RWPE1 (cell line): ENCODE results near the gene CYGB.

Experiments used
- CTCF ChIA-PET: fragments of 350-600 bp; sonication (Branson Sonifier 250); formaldehyde crosslinking; extraction: SDS; loops from one replicate; lab custom pipeline; 2021; lab: Yijun Ruan, JAX
- POLR2A ChIA-PET: fragments of 400-600 bp; formaldehyde crosslinking; extraction: SDS; loops from one replicate; lab custom pipeline; 2020; ENCODE audit warnings: antibody characterized with exemption; ENCODE audit not compliant: low non-redundant PET; lab: Yijun Ruan, JAX
- DNase-seq: peaks from one replicate; pipeline ENCODE4 v3.0.0; 2012; ENCODE audit warnings: low spot score
- H3K27ac ChIP-seq: fragments of 450-650 bp; 2 replicates; pipeline ENCODE4 v1.5.1; 2017
- CTCF ChIP-seq: fragments of 450-650 bp; conservative IDR thresholded peaks from 2 replicates; pipeline ENCODE4 v1.5.1; 2017; ENCODE audit warnings: low read depth, mild to moderate bottlenecking

The CYGB gene

GRCh38 chr17:76506408-76507345 is 30.8 kb downstream of the CYGB start:
- ChIA-PET CTCF (interaction anchor here (0.7 to 3.8 kb wide), 11 partner anchors 17 to 141 kb away, joined by 3 to 28 read pairs (median 5); partner anchors contain the start of gene AANAT), POLR2A (no interaction called here)
- H3K27ac ChIP-seq = no peak overlapping the region
- peak; percentile 81 for DNase-seq
- peak; percentile 91 for TF ChIP-seq CTCF

GRCh38 chr17:76504117-76504516 is 33.4 kb downstream of the CYGB start:
- POLR2A ChIA-PET = no interaction called here
- no peak for DNase-seq
- CTCF ChIA-PET = interaction anchor here (0.6 kb wide), 1 partner anchor 96 kb away, joined by 3 read pairs; no protein-coding TSS in a partner anchor
- no peak for TF ChIP-seq CTCF
- H3K27ac ChIP-seq = no peak overlapping the region

GRCh38 chr17:76502341-76503211 is 34.9 kb downstream of the CYGB start:
- ChIA-PET POLR2A (interaction anchor here (0.5 to 1.0 kb wide), 3 partner anchors 35 to 239 kb away, joined by 3 to 9 read pairs (median 7); partner anchors contain the start of gene AANAT), CTCF (interaction anchor here (1.1 to 1.9 kb wide), 2 partner anchors 44 to 104 kb away, joined by 4 to 8 read pairs; no protein-coding TSS in a partner anchor)
- H3K27ac ChIP-seq = peak overlapping the region; percentile 89
- TF ChIP-seq CTCF = no peak
- DNase-seq = no peak

- CTCF ChIA-PET = interaction anchor here (1.1 to 1.9 kb wide), 2 partner anchors 43 to 104 kb away, joined by 4 to 8 read pairs; no protein-coding TSS in a partner anchor
- DNase-seq = no peak
- peak overlapping the region; percentile 89 for H3K27ac ChIP-seq
- POLR2A ChIA-PET = interaction anchor here (0.5 to 1.0 kb wide), 4 partner anchors 35 to 479 kb away, joined by 3 to 9 read pairs (median 5); partner anchors contain the start of gene AANAT
- TF ChIP-seq CTCF = no peak
Measured at GRCh38 chr17:76501827-76502307, 35.6 kb downstream of the CYGB start.

- POLR2A ChIA-PET = interaction anchor here (0.5 to 1.0 kb wide), 3 partner anchors 34 to 480 kb away, joined by 3 to 7 read pairs (median 3); partner anchors contain the start of gene AANAT
- CTCF ChIA-PET = interaction anchor here (1.1 to 1.9 kb wide), 2 partner anchors 42 to 103 kb away, joined by 4 to 8 read pairs; no protein-coding TSS in a partner anchor
- peak; percentile 90 for DNase-seq
- no peak for TF ChIP-seq CTCF
- H3K27ac ChIP-seq = peak within 1 kb of the TSS; percentile 89
Measured at GRCh38 chr17:76501018-76501826, 36.3 kb downstream of the CYGB start, which contains the start of gene RHBDF2. Gene RHBDF2 (minus strand): TSS chr17:76501423. CDS start chr17:76481524, 19,899 bp downstream.
